HG03565 (cell line): ENCODE measurements around the gene SERPINA3.

Experiments used
- ATAC-seq: cut with Tn5 transposase; IDR thresholded peaks from one replicate; pipeline ENCODE4 v1.9.1; 2021; ENCODE audit warnings: mild to moderate bottlenecking, moderate library complexity; ENCODE audit not compliant: unreplicated experiment

The SERPINA3 gene

GRCh38 chr14:94612580-94613554 lies 676 bp downstream of the SERPINA3 start:
- ATAC-seq: no peak

- no peak for ATAC-seq
These were observed 1.8 kb downstream of the SERPINA3 start for GRCh38 chr14:94613720-94614644.

- no peak for ATAC-seq
These were observed 2.6 kb downstream of the SERPINA3 start for GRCh38 chr14:94614802-94615201.

GRCh38 chr14:94615254-94615653 lies 3.1 kb downstream of the SERPINA3 start:
- no peak for ATAC-seq

GRCh38 chr14:94615823-94616570 lies 3.8 kb downstream of the SERPINA3 start:
- no peak for ATAC-seq

GRCh38 chr14:94617366-94617941 lies 5.3 kb downstream of the SERPINA3 start:
- no peak for ATAC-seq

- ATAC-seq: no peak
These were observed 6.0 kb downstream of the SERPINA3 start for GRCh38 chr14:94617988-94618822.

- no peak for ATAC-seq
These were observed 7.1 kb downstream of the SERPINA3 start for GRCh38 chr14:94619297-94619696.

- ATAC-seq: no peak
These were observed 8.4 kb downstream of the SERPINA3 start for GRCh38 chr14:94620597-94620996.

- ATAC-seq: no peak
These were observed 9.4 kb downstream of the SERPINA3 start for GRCh38 chr14:94621358-94622134.

GRCh38 chr14:94622653-94623421 lies 10.6 kb downstream of the SERPINA3 start:
- no peak for ATAC-seq

GRCh38 chr14:94623422-94623809 lies 11.2 kb downstream of the SERPINA3 start:
- ATAC-seq: no peak

GRCh38 chr14:94623856-94624499 lies 11.8 kb downstream of the SERPINA3 start:
- no peak for ATAC-seq

GRCh38 chr14:94624537-94625352 lies 12.6 kb downstream of the SERPINA3 start:
- ATAC-seq: no peak

- no peak for ATAC-seq
These were observed 13.1 kb downstream of the SERPINA3 start for GRCh38 chr14:94625353-94625635.

- ATAC-seq: no peak
These were observed 16.4 kb downstream of the SERPINA3 start for GRCh38 chr14:94628578-94628977.

GRCh38 chr14:94630396-94630795 lies 18.2 kb downstream of the SERPINA3 start:
- ATAC-seq: no peak
